Stomach (tissue), 9 donors: ENCODE results near the gene OR1C1. TPM values are rescaled to one million over a fixed set of nuclear protein-coding genes. Genes with fewer than 3 reads are reported as not detected.
"Not testable (repeated sequence)": the region's sequence is repeated elsewhere in the genome, so short reads cannot be mapped to it uniquely, and the experiment has no call there.

Experiments used
- DNase-seq, 2 donors: peaks; one replicate each; pipeline versions ENCODE4 v3.0.0 to v3.0.0-alpha.2; 2013 to 2019
- H3K27ac ChIP-seq, 5 donors: fragments of 200-600 bp in 4 of 5; sonication (generic) in 4 of 5; one replicate each; pipeline ENCODE4 v1.5.1; 2013 to 2019; ENCODE audit warnings: mild to moderate bottlenecking in 1 of 5, moderate library complexity in 1 of 5
- H3K27me3 ChIP-seq, 3 donors: fragments of 200-600 bp; sonication (generic); one replicate each; pipeline ENCODE4 v1.5.1; 2017 to 2019; ENCODE audit warnings: mixed run types in 1 of 3
- H3K36me3 ChIP-seq, 4 donors: fragments of 200-600 bp; sonication (generic); 1 replicate in 3 of 4; 2 replicates in 1 of 4; pipeline ENCODE4 v1.5.1; 2016 to 2019
- H3K4me1 ChIP-seq, 4 donors: fragments of 200-600 bp; sonication (generic); one replicate each; pipeline ENCODE4 v1.5.1; 2016 to 2019
- H3K4me3 ChIP-seq, 4 donors: fragments of 200-600 bp; sonication (generic) in 3 of 4; one replicate each; pipeline ENCODE4 v1.5.1; 2016 to 2019; ENCODE audit warnings: mild to moderate bottlenecking in 1 of 4
- H3K9me3 ChIP-seq, 4 donors: fragments of 200-600 bp; sonication (generic); one replicate each; pipeline ENCODE4 v1.5.1; 2016 to 2019
- CTCF ChIP-seq, 7 experiments: fragments of 450-650 bp in 4 of 7; fragments of 200-600 bp in 3 of 7; sonication (generic) in 3 of 7; IDR thresholded peaks; one replicate each; pipeline ENCODE4 v1.5.1; 2016 to 2019; ENCODE audit warnings: antibody characterized with exemption in 7 of 7, control low read depth in 2 of 7, mild to moderate bottlenecking in 1 of 7
- EP300 ChIP-seq: sonication (generic); formaldehyde crosslinking; IDR thresholded peaks from one replicate; pipeline ENCODE4 v1.6.1; 2017; ENCODE audit warnings: antibody characterized with exemption
- POLR2A ChIP-seq, 4 donors: fragments of 450-650 bp; IDR thresholded peaks; one replicate each; pipeline ENCODE4 v1.6.1; 2016; ENCODE audit warnings: antibody characterized with exemption in 4 of 4, control low read depth in 2 of 4, mild to moderate bottlenecking in 1 of 4, moderate library complexity in 1 of 4
- POLR2AphosphoS5 ChIP-seq, 3 donors: sonication (generic); formaldehyde crosslinking; IDR thresholded peaks; one replicate each; pipeline ENCODE4 v1.6.1; 2016; ENCODE audit warnings: antibody characterized with exemption in 3 of 3
- WGBS, 5 donors: extraction: QIAGEN DNeasy Blood & Tissue Kit in 3 of 5; methylation state at CpG; one replicate each; pipeline versions ENCODE4 v1.1.5 to v1.1.7; 2013 to 2018; 5-methylcytosine and 5-hydroxymethylcytosine counted together
- intact Hi-C: fragments of 100-400 bp; cut with DNase I; formaldehyde crosslinking; loops from one replicate; pipeline ENCODE4 v1.15.1; 2023; ENCODE audit warnings: low total_unique reads
- polyA plus RNA-seq, 3 donors: library from polyadenylated mRNA; stranded (reverse); fragments of 200-250 nt; gene quantifications; one replicate each; pipeline ENCODE4 v1.2.3, GENCODE V29; 2013
- total RNA-seq, 5 donors: library from RNA; depleted of rRNA; stranded (reverse); fragments of >200 nt; gene quantifications; one replicate each; pipeline versions ENCODE4 v1.1.0 to v1.2.3, GENCODE V29; 2014 to 2016
- donor health status: healthy with polysubstance abuse.
- donor health status: Bipolar disorder and iron deficiency.
- donor health status: healthy.

Gene OR1C1
- total and polyA plus RNA-seq, 8 donors = not detected

GRCh38 chr1:247748041-247748440 is 12.3 kb downstream of the OR1C1 start, which contains the start of gene OR14A2:
Gene OR14A2 (minus strand): TSS chr1:247748141.
- no peaks in the 10 kb centered on the region for H3K4me1 ChIP-seq
- no peak for DNase-seq
- no peaks in the 10 kb centered on the region for H3K36me3 ChIP-seq
- no peaks in the 10 kb centered on the region for H3K27me3 ChIP-seq
- peaks cover 0 to 33% (median 18%) of the 10 kb centered on the region in 4 donors for H3K9me3 ChIP-seq
- intact Hi-C loops = no loop called here
- H3K27ac ChIP-seq = no peak within 1 kb of the TSS
- no peak within 1 kb of the TSS for H3K4me3 ChIP-seq
- WGBS, 5 donors = 87 to 94% (median 93%) methylated on average over 2 of the region's 2 CpGs
- TF ChIP-seq POLR2A (IDR thresholded peaks at IDR 0.05) = no peak

GRCh38 chr1:247747616-247748015 is 12.7 kb downstream of the OR1C1 start:
- Histone ChIP-seq H3K36me3 (no peaks in the 10 kb centered on the region), H3K27ac (no peak overlapping the region), H3K4me3 (no peak overlapping the region), H3K27me3 (no peaks in the 10 kb centered on the region), H3K9me3 (peaks cover 0 to 33% (median 18%) of the 10 kb centered on the region in 4 donors), H3K4me1 (no peaks in the 10 kb centered on the region)
- whole genome bisulfite sequencing, 5 donors = 86 to 90% (median 88%) methylated on average over 7 of the region's 7 CpGs
- TF ChIP-seq EP300 (no peak), POLR2AphosphoS5 (IDR thresholded peaks at IDR 0.05) (no peak), CTCF (IDR thresholded peaks at IDR 0.05) (no peak), POLR2A (IDR thresholded peaks at IDR 0.05) (no peak)
- DNase-seq = no peak
- intact Hi-C loops = no loop called here

- no peak for TF ChIP-seq POLR2AphosphoS5 (IDR thresholded peaks at IDR 0.05)
- no peak for TF ChIP-seq EP300
- TF ChIP-seq CTCF (IDR thresholded peaks at IDR 0.05) = no peak
- no peak for TF ChIP-seq POLR2A (IDR thresholded peaks at IDR 0.05)
- Histone ChIP-seq H3K9me3 (peaks cover 0 to 33% (median 18%) of the 10 kb centered on the region in 4 donors), H3K4me3 (no peak overlapping the region), H3K27me3 (no peaks in the 10 kb centered on the region), H3K27ac (no peak overlapping the region), H3K4me1 (no peaks in the 10 kb centered on the region), H3K36me3 (no peaks in the 10 kb centered on the region)
- 77 to 84% (median 80%) methylated on average over 3 of the region's 3 CpGs for WGBS, 5 donors
- no peak for DNase-seq
- intact Hi-C loops = no loop called here
These were observed 13.9 kb downstream of the OR1C1 start for GRCh38 chr1:247746391-247746935.

- intact Hi-C loops, DNase-seq, H3K36me3 ChIP-seq, H3K4me3 ChIP-seq, H3K4me1 ChIP-seq, H3K27me3 ChIP-seq, H3K27ac ChIP-seq: not testable (repeated sequence)
- peaks cover 0 to 16% (median 4%) of the 10 kb centered on the region in 4 donors for H3K9me3 ChIP-seq
- WGBS, 5 donors = 58 to 66% (median 61%) methylated on average over 3 of the region's 3 CpGs
These were observed 18.1 kb downstream of the OR1C1 start for GRCh38 chr1:247742215-247742760.

GRCh38 chr1:247741756-247742155 is 18.6 kb downstream of the OR1C1 start:
- no peak for DNase-seq
- WGBS, 5 donors = 76 to 83% (median 78%) methylated on average over 5 of the region's 5 CpGs
- TF ChIP-seq POLR2A (IDR thresholded peaks at IDR 0.05) (no peak), EP300 (no peak), POLR2AphosphoS5 (IDR thresholded peaks at IDR 0.05) (no peak), CTCF (IDR thresholded peaks at IDR 0.05) (no peak)
- H3K4me1 ChIP-seq = no peaks in the 10 kb centered on the region
- intact Hi-C loops = no loop called here
- H3K36me3 ChIP-seq = no peaks in the 10 kb centered on the region
- peaks cover 0 to 16% (median 2%) of the 10 kb centered on the region in 4 donors for H3K9me3 ChIP-seq
- H3K27me3 ChIP-seq = no peaks in the 10 kb centered on the region
- no peak overlapping the region for H3K27ac ChIP-seq
- no peak overlapping the region for H3K4me3 ChIP-seq
